Neural cell (in vitro differentiated cells): ENCODE data around the gene SEPTIN7. TPM values are rescaled to one million over a fixed set of nuclear protein-coding genes. Genes with fewer than 3 reads are reported as not detected.
A peak's percentile ranks its signal among the peaks of the same experiment; 100 is the strongest.

Experiments used
- H2AFZ ChIP-seq: fragments of 200-600, 300-800 bp; sonication (generic), shearing (Covaris generic); 2 replicates; pipeline ENCODE4 v1.6.0; 2014; ENCODE audit warnings: low read depth, mild to moderate bottlenecking, antibody characterized with exemption, low read length, moderate library complexity
- H3F3A ChIP-seq: fragments of 200-600 bp; shearing (Covaris generic); 2 replicates; pipeline ENCODE4 v1.6.1; 2016; ENCODE audit warnings: mild to moderate bottlenecking, moderate library complexity, mixed read lengths, antibody characterized with exemption, low read length; ENCODE audit not compliant: insufficient read depth, poor library complexity, severe bottlenecking
- H3K27ac ChIP-seq: fragments of 200-600, 300-800 bp; sonication (generic), shearing (Covaris generic); 2 replicates; pipeline ENCODE4 v1.5.1; 2014; ENCODE audit warnings: mild to moderate bottlenecking, low read length, moderate library complexity
- H3K27me3 ChIP-seq: fragments of 300-800, 200-600 bp; sonication (generic), shearing (Covaris generic); 2 replicates; pipeline ENCODE4 v1.6.0; 2014; ENCODE audit warnings: mild to moderate bottlenecking, low read depth, low read length, moderate library complexity; ENCODE audit not compliant: insufficient read depth
- H3K36me3 ChIP-seq: fragments of 300-800, 200-600 bp; sonication (generic), shearing (Covaris generic); 2 replicates; pipeline ENCODE4 v1.5.1; 2014; ENCODE audit warnings: mild to moderate bottlenecking, antibody characterized with exemption, low read length, moderate library complexity; ENCODE audit not compliant: insufficient read depth
- H3K4me2 ChIP-seq: fragments of 300-800, 200-600 bp; sonication (generic), shearing (Covaris generic); 2 replicates; pipeline ENCODE4 v1.6.0; 2014; ENCODE audit warnings: mild to moderate bottlenecking, low read length
- H3K4me3 ChIP-seq: fragments of 300-800, 200-600 bp; sonication (generic), shearing (Covaris generic); 2 replicates; pipeline ENCODE4 v1.5.1; 2014; ENCODE audit warnings: mild to moderate bottlenecking, low read length, moderate library complexity
- H3K79me2 ChIP-seq: fragments of 200-600 bp; shearing (Covaris generic); replicated peaks from 2 replicates; pipeline ENCODE4 v1.6.0; 2014; ENCODE audit warnings: mild to moderate bottlenecking, low read length, moderate library complexity; ENCODE audit not compliant: insufficient read depth
- H3K9ac ChIP-seq: fragments of 300-800, 200-600 bp; sonication (generic), shearing (Covaris generic); 2 replicates; pipeline ENCODE4 v1.6.1; 2016; ENCODE audit warnings: mild to moderate bottlenecking, low read length, mixed read lengths
- H3K9me2 ChIP-seq: fragments of 200-600 bp; shearing (Covaris generic); 2 replicates; pipeline ENCODE4 v1.6.1; 2016; ENCODE audit warnings: mild to moderate bottlenecking, low read length, mixed read lengths; ENCODE audit not compliant: insufficient read depth
- H3K9me3 ChIP-seq: fragments of 200-600, 300-800 bp; sonication (generic), shearing (Covaris generic); 2 replicates; pipeline ENCODE4 v1.6.1; 2016; ENCODE audit warnings: mild to moderate bottlenecking, mixed run types, low read length, moderate library complexity, mixed read lengths
- H4K20me1 ChIP-seq: fragments of 200-600 bp; shearing (Covaris generic); 2 replicates; pipeline ENCODE4 v1.6.1; 2016; ENCODE audit warnings: mild to moderate bottlenecking, mixed run types; ENCODE audit not compliant: insufficient read depth
- CTCF ChIP-seq: fragments of 450-650 bp; IDR thresholded peaks from 2 replicates; pipeline ENCODE4 v1.5.1; 2014; ENCODE audit warnings: antibody characterized with exemption, mild to moderate bottlenecking, moderate library complexity; ENCODE audit not compliant: poor library complexity, severe bottlenecking
- EP300 ChIP-seq: fragments of 450-650 bp; conservative IDR thresholded peaks from 2 replicates; pipeline ENCODE4 v1.6.1; 2014; ENCODE audit warnings: antibody characterized with exemption, mild to moderate bottlenecking, moderate library complexity; ENCODE audit not compliant: poor library complexity, severe bottlenecking
- EZH2 ChIP-seq: fragments of 200-600, 300-800 bp; shearing (Covaris generic), sonication (generic); IDR thresholded peaks from 2 replicates; pipeline ENCODE4 v1.6.1; 2014; ENCODE audit warnings: antibody characterized with exemption, low read length, borderline replicate concordance, mild to moderate bottlenecking; ENCODE audit not compliant: insufficient read depth, poor library complexity, severe bottlenecking
- MXI1 ChIP-seq: fragments of 450-650 bp; conservative IDR thresholded peaks from 2 replicates; pipeline ENCODE4 v1.6.1; 2014; ENCODE audit warnings: antibody characterized with exemption, mild to moderate bottlenecking; ENCODE audit not compliant: poor library complexity, severe bottlenecking
- POLR2AphosphoS5 ChIP-seq: IDR thresholded peaks from 2 replicates; pipeline ENCODE4 v1.6.1; 2012
- RAD21 ChIP-seq: fragments of 450-650 bp; conservative IDR thresholded peaks from 2 replicates; pipeline ENCODE4 v1.6.1; 2014; ENCODE audit warnings: antibody characterized with exemption, mild to moderate bottlenecking, moderate library complexity
- REST ChIP-seq: IDR thresholded peaks from 2 replicates; pipeline ENCODE4 v1.6.1; 2012; ENCODE audit warnings: borderline replicate concordance
- SMC3 ChIP-seq: fragments of 450-650 bp; conservative IDR thresholded peaks from 2 replicates; pipeline ENCODE4 v1.6.1; 2014; ENCODE audit warnings: antibody characterized with exemption, mild to moderate bottlenecking, moderate library complexity; ENCODE audit not compliant: poor library complexity
- TAF1 ChIP-seq: IDR thresholded peaks from 2 replicates; pipeline ENCODE4 v1.6.1; 2012; ENCODE audit warnings: low read depth
- polyA plus RNA-seq: library from polyadenylated mRNA; depleted of rRNA; stranded (reverse); fragments of >200 nt; gene quantifications from 2 replicates; pipeline ENCODE4 v1.2.3, GENCODE V29; 2014

SEPTIN7 gene
- polyA plus RNA-seq, 1 donor from 2014 or later: 492 TPM

DNA sequence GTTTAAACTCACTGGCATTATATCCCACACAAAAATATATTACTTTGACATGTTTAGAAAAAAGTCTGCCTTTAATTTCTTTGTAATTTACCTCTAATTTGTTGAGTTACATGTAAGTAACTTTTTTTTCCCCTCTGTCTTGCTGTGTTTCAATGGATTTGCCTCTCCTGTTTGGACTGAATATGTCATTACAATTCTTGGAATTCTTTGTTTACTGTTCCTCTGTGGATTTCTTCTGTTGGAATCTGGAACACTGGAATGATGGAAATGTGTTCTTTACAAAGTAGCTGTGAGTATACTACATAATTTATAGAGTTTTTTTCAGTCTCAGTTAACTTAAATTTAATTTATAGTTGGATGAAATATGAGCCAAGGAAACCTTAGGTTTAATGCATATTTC, 30.4 kb downstream of the SEPTIN7 start:
- no peaks in the 10 kb centered on the region for H3K9me3 ChIP-seq
- no peaks in the 10 kb centered on the region for H4K20me1 ChIP-seq
- H3K9ac ChIP-seq: no peak overlapping the region
- H3K79me2 ChIP-seq: peaks cover 42% of the 10 kb centered on the region
- no peak overlapping the region for H3K27ac ChIP-seq
- H2AFZ ChIP-seq: no peak overlapping the region
- no peak overlapping the region for H3K4me3 ChIP-seq
- peaks cover 7% of the 10 kb centered on the region for H3K36me3 ChIP-seq
- H3K27me3 ChIP-seq: no peaks in the 10 kb centered on the region
- H3K4me2 ChIP-seq: no peak overlapping the region
- H3K9me2 ChIP-seq: no peaks in the 10 kb centered on the region
- TF ChIP-seq REST (peak; percentile 33), RAD21 (no peak), MXI1 (no peak), EP300 (no peak), TAF1 (no peak), CTCF (no peak), POLR2AphosphoS5 (no peak)
- no peaks in the 10 kb centered on the region for H3F3A ChIP-seq

DNA sequence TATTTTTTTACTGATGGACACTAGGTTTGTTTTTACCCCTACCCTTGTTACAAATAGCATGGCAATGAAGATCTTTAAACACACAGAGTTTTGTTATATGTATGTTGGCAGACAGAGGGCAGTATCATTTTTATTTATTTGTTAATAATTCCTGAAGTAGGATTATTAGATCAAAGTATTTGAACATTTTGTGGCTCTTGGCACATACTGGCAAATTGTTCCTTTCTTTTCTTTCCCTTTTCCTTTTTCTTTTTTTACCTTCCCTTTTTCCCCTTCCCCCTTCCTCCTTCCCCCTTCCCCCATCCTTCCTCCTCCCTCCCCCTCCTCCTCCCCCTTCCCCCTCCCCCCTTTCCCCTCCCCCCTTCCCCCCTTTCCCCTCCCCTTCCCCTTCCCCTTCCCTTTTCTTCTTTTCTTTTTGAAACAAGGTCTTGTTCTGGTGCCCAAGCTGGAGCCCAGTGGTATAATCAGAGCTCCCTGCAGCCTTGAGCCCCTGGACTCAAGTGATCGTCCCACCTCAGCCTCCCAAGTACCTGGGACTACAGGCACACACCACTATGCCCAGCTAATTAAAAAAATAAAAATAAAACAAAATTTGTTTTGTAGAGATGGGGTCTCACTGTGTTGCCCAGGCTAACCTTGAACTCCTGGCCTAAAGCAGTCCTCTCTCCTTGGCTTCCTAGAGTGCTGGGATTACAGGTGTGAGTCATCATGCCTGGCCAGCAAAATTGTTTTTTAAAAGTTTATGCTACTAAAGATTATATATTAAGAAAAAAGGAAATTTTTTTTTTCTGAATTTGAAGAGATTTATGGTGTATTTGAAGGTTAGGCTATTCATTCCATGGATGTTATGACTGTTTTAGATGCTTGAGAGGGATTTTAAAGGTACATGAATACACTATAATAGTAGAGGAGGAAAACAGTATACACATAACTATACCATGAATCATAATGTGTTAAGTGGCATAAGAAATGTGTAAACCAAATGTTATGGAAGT, 39.3 kb downstream of the SEPTIN7 start:
- no peak overlapping the region for H3K4me3 ChIP-seq
- no peaks in the 10 kb centered on the region for H3K9me3 ChIP-seq
- no peaks in the 10 kb centered on the region for H3K27me3 ChIP-seq
- no peak for TF ChIP-seq EP300
- TF ChIP-seq POLR2AphosphoS5: no peak
- TF ChIP-seq MXI1: no peak
- no peak for TF ChIP-seq REST
- no peak for TF ChIP-seq TAF1
- TF ChIP-seq CTCF: no peak
- no peak for TF ChIP-seq SMC3
- TF ChIP-seq RAD21: no peak
- no peak for TF ChIP-seq EZH2
- H3K27ac ChIP-seq: no peak overlapping the region
- no peaks in the 10 kb centered on the region for H3F3A ChIP-seq
- H2AFZ ChIP-seq: no peak overlapping the region
- peaks cover 7% of the 10 kb centered on the region for H3K79me2 ChIP-seq
- no peaks in the 10 kb centered on the region for H4K20me1 ChIP-seq
- H3K4me2 ChIP-seq: no peak overlapping the region
- peaks cover 5% of the 10 kb centered on the region for H3K36me3 ChIP-seq
- no peak overlapping the region for H3K9ac ChIP-seq
- H3K9me2 ChIP-seq: no peaks in the 10 kb centered on the region
